HS-27A (cell line): Measurements from ENCODE around the gene CHMP4B.

Experiments
- DNase-seq: peaks from one replicate; pipeline ENCODE4 v3.0.0-alpha.2; 2012; ENCODE audit warnings: low read depth, missing footprints

CHMP4B gene

GRCh38 chr20:33821270-33821836 is 10.2 kb downstream of the CHMP4B start:
- no peak for DNase-seq

GRCh38 chr20:33822423-33822822 is 11.3 kb downstream of the CHMP4B start:
- DNase-seq = no peak

- no peak for DNase-seq
Observed at GRCh38 chr20:33822991-33823390, 11.8 kb downstream of the CHMP4B start.

GRCh38 chr20:33824852-33825251 is 13.7 kb downstream of the CHMP4B start:
- DNase-seq = no peak

- DNase-seq = no peak
Observed at GRCh38 chr20:33825340-33826269, 14.5 kb downstream of the CHMP4B start.

DNA sequence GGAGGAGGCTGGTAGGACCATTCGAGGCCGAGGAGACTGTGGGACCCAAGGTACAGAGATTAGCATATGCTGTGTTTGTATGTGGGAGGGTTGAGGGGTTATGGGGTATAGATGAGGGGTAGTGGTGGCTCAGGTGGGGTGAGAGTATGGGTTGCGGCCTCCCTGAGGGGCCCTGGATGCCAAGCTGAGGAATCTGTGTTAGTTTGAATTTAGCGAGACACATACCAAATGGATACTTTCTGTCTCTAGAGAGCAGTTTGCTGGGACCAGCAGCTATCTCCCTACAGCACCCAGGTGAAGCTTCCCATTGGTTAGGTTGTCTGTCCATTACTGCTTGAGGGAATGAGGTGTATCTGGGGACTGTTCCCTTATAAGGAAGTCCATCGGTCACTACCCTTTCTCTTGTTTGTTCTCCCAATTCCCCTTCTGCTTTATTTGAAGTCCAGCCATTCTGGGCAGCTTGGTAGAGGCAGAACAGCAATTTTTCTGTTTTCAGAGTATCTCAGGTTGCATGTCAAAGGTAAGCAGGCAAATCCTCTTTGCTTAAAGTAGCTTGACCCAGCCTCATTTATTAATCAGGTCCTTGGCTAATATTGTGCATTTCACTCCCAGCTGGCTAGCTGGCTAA is 15.2 kb downstream of the CHMP4B start:
- no peak for DNase-seq

- no peak for DNase-seq
Observed at GRCh38 chr20:33827109-33827508, 16.0 kb downstream of the CHMP4B start.

- no peak for DNase-seq
Observed at GRCh38 chr20:33827634-33828325, 16.6 kb downstream of the CHMP4B start.

DNA sequence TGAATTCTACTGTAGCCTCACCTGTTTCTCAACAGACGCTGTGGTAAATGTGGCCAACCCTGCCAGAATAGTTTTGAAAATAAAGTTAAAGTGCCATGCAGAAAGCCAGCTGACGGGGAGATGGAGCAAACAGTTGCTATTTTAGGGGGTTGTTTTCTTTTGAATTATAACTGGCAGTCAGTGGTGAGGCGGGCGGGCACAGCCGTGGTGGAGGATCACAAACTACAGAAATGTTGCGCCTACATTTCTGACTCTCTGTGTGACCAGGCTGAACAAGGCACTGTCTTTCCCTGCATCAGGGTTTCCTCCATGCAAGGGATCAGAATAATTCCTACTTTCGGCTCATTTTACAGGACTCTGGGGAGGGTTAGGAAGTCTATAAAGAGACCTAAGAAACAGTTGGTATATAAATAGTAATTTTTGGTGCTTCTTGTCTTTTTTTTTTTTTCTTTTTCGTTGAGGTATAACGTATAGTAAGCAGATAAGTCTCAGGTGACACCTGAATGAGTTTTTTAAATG is 17.2 kb downstream of the CHMP4B start:
- DNase-seq = no peak

DNA sequence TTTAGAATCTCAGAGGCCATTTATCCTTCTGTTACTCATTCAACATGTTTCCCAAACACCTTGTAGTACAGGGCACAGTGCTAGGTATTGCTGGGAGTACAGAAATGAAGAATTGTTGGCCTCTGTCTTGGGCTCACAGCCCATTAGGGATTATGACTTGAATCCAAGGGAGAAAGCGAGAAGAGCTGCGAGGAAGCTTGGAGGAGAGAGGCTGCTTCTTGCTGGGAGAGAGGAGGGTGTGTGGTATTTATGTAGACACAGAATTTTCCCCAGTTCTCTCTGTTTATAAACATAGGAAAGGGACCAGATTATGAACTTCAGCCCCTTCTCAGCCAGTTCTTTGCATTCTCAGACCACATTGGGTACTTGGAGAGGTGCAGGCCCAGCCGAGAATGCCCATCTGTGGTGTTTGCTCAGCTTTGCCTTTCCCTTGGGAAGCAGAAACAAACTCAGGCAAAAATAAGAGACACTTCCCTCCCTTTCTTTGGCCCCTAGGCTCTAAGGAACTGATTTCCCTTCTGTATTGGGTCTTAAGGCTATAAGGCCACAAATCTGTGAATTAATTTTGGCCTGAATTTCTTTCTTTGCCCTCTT is 17.9 kb downstream of the CHMP4B start:
- DNase-seq = no peak

DNA sequence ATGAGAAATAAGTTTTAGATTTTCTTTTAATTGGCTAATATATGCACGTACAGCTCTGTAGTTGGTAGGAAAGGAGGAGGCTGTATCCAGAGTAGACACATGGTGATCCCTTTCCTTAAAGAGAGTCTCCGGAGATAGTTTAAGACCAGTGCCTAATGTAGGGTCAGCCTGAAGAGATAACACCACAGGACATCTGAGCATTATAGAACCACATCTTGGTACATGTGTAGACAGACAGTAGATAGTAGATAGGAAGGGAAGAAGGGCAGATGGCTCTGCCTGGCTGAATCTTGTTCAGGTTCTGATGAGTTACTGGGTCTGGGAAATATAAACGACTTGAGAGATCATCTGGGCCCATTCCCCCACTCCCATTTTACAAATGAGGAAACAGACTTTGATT is 18.5 kb downstream of the CHMP4B start:
- DNase-seq = no peak

DNA sequence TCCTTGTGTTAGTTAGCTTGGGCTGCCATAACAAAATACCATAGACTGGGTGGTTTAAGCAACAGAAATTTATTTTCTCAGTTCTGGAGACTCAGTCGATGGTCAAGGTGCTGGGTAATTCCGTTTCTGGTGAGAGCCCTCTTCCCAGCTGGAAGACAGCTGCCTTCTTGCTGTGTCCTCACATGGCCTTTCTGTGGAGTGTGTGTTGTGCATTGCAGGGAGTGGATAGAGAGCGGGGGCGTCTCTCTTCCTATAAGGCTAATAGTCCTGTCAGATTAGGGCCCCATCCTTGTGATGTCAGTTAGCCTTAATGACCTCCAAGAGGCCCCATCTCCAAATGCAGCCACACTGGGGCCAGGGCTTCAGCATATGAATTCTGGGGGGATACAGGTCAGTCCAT is 19.2 kb downstream of the CHMP4B start:
- DNase-seq = no peak

- no peak for DNase-seq
Observed at GRCh38 chr20:33832103-33832804, 21.1 kb downstream of the CHMP4B start.

DNA sequence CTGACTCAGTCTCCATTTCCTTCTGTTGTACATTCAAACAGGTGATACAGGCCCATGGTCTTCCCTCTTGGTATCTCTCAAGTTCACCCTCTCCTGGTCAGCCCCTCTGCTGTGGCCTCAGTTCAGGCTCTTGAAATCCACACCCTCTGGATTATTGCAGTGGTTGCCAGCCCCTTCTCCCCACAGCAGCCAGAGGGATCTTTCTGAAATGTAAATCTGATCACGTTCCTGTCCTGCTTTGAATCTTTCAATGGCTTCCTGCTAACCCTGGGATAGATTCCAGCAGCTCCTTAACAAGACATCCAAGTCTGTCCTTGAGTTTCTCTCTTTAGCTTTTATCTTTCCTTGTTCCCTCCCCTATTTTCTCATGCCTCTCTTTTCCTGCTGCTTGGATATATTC is 22.2 kb downstream of the CHMP4B start:
- DNase-seq = no peak

DNA sequence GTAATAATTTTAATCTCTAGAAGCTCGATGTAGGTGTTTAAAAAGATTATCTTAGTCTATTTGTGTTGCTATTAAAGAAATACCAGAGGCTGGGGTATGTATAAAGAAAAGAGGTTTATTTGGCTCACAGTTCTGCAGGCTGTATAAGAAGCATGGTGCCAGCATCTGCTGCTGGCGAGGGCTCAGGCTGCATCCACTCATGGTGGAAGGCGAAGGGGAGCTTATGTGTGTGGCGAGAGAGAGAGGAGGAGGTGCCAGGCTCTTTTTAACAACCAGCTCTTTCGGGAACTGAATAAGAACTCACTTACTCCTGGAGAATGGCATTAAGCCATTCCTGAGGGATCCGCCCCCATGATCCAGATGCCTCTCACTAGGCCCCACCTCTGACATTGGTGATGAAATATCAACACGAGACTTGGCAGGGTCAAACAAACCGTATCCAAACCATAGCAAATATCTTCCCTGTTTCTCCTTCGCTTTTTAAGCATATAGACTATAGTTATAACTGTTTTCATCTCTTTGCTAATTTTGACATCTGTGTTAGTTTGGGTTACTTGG is 24.5 kb downstream of the CHMP4B start:
- DNase-seq = no peak

DNA sequence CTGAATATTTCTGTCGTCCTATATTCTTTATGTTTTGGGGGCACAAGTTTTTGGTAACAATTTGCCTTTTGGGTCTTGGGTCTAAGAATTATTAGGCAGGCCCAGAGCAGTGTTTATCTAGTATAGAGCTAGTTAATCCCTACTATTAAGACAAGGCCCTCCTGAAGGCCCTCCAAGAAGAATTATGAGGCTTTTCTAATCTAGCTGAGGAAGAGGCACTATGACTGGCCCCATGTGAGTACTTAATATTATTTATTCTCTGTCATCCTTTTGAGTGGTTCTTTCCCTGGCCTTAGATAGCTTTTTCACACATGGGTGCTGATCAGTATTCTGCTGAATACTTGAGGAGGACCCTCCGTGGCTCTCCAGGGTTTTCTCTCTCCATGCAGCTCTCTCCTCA is 25.1 kb downstream of the CHMP4B start:
- DNase-seq = no peak

GRCh38 chr20:33837096-33837830 is 26.1 kb downstream of the CHMP4B start:
- DNase-seq = no peak

DNA sequence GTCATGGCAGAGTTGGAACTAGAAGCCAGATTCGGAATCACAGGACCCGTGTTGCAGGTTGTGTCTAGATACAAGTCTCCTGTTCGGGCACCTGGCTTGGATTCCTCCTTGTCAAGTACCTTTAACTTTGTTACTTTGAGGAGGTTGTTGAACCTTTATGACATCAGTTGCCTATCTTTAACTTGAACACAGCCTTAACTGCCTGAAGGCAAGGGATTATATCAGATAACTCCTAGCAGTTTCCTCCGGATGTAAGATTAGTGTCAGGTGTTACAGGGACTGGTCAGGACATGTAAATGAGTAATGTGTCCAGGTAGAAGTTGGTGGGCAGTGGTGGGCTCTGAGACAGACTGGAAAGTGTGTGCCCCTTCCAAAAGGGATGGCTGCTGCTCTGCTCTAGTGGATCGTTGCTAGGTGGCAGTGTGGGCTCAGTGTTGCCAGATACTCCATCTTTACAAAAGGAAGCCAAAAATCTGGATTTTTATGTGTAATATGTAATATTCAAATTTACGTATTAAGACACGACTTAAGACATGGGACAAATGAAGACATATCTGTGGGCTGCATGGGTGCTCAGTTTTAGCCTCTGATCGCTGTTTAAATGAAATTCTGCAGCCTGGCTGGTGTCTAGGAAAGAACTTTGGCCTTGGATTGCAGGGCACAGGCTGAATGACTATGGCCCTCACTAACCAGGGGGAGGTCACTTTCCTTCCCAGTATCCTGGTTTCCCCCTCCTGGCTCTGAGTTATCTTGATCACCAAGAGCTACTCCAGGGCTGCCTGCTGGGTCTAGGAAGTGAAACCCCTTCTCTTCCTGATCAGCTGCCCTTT is 27.1 kb downstream of the CHMP4B start:
- no peak for DNase-seq

- DNase-seq = no peak
Observed at GRCh38 chr20:33839591-33839990, 28.4 kb downstream of the CHMP4B start.
